SU-DHL-6 (cell line): Measurements from ENCODE around the gene BUD23.

Experiments
- CTCF ChIP-seq: fragments of 200-600 bp; sonication (generic); IDR thresholded peaks from one replicate; pipeline ENCODE4 v1.5.1; 2017; ENCODE audit warnings: antibody characterized with exemption, mild to moderate bottlenecking, low read length, moderate library complexity; ENCODE audit not compliant: insufficient read depth, poor library complexity, severe bottlenecking
- EZH2phosphoT487 ChIP-seq: fragments of 200-600 bp; sonication (generic), shearing (Covaris generic); conservative IDR thresholded peaks from 2 replicates; pipeline ENCODE4 v1.6.1; 2018; ENCODE audit warnings: mild to moderate bottlenecking, antibody characterized with exemption, low read length, moderate library complexity, mixed read lengths

GRCh38 chr7:73705551-73705920, 22.1 kb downstream of the BUD23 start:
- no peak for TF ChIP-seq CTCF
- TF ChIP-seq EZH2phosphoT487 = no peak
